Hair follicular keratinocyte (primary cell): ENCODE results near the gene HSPA1A. TPM values are rescaled to one million over a fixed set of nuclear protein-coding genes. Genes with fewer than 3 reads are reported as not detected.

ENCODE experiments used
- total RNA-seq: library from RNA; depleted of rRNA; stranded (reverse); fragments of >200 nt; gene quantifications from 2 replicates; pipeline ENCODE4 v1.2.3, GENCODE V29; 2015

The HSPA1A gene
- total RNA-seq = 37.6 and 59.1 TPM in 2 replicates

DNA sequence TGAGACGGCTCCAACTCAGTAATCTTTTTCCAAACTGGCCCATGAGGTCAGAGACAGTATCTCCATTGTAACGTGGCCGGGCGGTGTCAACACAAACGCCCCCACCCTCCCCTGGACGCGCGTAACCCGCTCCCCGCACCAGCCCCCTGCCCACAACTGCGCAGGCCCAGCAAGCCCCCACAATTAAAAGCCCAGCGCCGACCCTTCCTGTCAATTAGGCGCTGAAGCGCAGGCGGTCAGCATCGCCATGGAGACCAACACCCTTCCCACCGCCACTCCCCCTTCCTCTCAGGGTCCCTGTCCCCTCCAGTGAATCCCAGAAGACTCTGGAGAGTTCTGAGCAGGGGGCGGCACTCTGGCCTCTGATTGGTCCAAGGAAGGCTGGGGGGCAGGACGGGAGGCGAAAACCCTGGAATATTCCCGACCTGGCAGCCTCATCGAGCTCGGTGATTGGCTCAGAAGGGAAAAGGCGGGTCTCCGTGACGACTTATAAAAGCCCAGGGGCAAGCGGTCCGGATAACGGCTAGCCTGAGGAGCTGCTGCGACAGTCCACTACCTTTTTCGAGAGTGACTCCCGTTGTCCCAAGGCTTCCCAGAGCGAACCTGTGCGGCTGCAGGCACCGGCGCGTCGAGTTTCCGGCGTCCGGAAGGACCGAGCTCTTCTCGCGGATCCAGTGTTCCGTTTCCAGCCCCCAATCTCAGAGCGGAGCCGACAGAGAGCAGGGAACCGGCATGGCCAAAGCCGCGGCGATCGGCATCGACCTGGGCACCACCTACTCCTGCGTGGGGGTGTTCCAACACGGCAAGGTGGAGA lies at the start of gene HSPA1A, which contains the start of gene HSPA1L:
Gene HSPA1A (plus strand): TSS at position 519 of the 814 bp plus-strand sequence. CDS start 214 bp downstream, at position 733.
Gene HSPA1L (minus strand): TSS at position 259 of the 814 bp plus-strand sequence. CDS start 3,311 bp downstream, outside the sequence.

DNA sequence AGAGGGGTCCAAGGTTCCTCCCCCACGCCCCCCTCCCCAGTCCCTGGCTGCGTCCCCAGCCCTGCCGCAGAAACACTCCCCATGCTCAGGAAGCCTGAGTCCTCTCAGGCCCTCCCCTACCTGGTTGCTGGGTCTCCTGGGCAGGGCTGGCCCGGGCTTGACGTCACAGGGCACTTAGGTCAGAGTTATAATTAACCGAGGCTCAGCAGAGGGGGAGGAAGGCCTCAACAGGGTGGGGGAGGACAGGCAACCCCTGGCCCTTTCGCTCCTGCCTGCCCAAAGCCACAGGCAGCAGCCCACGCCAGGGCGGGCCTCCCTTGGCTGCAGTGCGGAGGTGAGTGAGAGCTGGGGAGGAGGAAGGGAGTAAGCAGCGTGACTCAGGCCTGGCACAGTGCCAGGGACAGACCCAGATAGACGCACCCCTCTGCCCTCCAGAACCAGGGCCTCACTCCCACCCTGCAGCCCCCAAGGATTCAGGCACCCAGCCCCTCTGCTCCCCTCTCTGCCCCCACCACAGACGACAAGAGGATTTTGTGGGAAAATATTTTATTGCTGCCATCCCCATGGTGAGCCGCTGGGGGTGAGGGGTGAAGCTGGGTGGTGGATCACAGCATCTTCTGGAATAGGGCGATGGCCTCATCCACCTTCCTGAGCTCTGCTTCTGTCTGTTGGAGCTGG lies 38.2 kb upstream of the HSPA1A start, which contains the start of gene VWA7:
Gene VWA7 (minus strand): TSS at position 340 of the 678 bp plus-strand sequence. CDS start 549 bp downstream, outside the sequence.

DNA sequence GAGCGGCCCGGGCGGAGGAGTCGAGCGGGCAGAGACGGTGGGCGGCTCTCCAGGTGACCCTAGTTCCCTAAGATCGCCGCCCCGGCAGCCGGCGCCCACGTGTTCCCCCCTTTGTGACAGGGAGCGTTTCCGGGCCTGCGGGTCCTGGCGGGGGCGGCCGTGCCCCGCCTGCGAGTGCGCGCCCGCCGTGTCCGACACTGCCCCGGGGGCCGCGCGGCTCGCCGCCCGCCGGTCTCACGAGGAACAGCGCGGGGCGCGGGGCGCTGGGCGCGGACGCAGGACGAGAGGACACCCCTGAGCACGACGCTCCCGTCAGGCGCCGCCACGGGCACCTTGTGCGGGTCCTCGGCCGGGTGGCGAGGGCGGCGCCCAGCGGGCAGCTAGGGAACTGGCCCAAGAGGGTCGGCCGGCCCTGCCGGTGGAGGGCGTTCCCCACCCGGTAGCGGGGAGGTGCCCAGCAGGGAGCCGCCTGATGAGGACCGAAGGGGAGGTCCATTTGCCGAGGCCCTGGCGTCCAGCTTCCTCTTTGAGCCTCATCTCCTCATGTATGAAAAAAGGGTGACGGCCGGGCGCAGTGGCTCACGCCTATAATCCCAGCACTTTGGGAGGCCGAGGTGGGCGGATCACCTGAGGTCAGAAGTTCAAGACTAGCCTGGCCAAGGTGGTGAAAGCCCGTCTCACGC lies 19.6 kb upstream of the HSPA1A start, which contains the start of gene VARS1:
Gene VARS1 (minus strand): TSS at position 137 of the 683 bp plus-strand sequence. CDS start 535 bp downstream, outside the sequence.

DNA sequence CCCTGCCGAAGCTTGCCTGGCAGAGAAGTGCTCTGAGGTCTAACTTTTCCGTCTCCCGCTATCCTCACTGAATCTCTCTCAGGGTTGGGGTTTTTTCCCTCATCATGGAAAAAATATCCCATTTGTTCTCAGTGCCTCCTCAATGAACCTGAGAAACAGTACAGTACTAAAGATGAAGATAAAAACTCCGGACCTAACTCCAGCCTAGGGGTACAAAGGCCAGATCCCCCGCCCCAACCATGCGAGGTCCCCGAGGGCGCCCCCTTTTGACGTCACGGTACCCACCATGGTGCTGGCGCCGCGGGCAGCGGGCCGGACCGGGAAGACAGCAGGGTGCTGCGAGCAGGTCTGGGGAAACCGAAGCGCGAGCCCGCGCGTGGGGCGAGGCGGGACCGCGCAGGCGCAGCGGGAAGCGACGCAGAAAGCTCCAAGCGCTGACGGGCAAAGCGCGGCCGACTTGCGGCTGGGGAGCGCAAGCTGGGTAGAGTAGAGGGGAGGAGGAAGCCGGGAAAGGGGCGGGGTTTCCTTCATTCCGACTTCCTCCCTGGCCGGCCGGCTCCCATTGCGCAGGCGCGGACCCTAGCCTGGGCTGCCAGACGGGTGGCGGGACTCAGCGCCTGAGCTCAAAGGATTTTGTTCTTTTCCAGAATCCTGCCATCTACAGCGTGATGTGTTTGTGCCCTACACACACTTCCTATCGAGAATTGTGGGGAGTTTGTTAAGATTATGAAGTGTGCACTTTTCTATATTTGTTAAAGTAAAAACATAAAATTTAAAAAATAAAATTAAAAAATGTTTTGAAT lies 8.7 kb upstream of the HSPA1A start, which contains the start of gene LSM2:
Gene LSM2 (minus strand): TSS at position 497 of the 803 bp plus-strand sequence. CDS start 209 bp downstream, at position 288.

DNA sequence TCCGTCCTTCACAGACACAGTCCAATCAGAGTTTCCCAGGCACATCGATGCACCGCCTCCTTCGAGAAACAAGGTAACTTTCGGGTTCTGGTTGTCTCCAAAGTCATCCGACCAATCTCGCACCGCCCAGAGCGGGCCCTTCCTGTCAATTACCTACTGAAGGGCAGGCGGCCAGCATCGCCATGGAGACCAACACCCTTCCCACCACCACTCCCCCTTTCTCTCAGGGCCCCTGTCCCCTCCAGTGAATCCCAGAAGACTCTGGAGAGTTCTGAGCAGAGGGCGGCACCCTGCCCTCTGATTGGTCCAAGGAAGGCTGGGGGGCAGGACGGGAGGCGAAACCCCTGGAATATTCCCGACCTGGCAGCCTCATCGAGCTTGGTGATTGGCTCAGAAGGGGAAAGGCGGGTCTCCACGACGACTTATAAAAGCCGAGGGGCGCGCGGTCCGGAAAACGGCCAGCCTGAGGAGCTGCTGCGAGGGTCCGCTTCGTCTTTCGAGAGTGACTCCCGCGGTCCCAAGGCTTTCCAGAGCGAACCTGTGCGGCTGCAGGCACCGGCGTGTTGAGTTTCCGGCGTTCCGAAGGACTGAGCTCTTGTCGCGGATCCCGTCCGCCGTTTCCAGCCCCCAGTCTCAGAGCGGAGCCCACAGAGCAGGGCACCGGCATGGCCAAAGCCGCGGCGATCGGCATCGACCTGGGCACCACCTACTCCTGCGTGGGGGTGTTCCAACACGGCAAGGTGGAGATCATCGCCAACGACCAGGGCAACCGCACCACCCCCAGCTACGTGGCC lies 12.1 kb downstream of the HSPA1A start, which contains the start of gene HSPA1B:
Gene HSPA1B (plus strand): TSS at position 453 of the 794 bp plus-strand sequence. CDS start 213 bp downstream, at position 666.

DNA sequence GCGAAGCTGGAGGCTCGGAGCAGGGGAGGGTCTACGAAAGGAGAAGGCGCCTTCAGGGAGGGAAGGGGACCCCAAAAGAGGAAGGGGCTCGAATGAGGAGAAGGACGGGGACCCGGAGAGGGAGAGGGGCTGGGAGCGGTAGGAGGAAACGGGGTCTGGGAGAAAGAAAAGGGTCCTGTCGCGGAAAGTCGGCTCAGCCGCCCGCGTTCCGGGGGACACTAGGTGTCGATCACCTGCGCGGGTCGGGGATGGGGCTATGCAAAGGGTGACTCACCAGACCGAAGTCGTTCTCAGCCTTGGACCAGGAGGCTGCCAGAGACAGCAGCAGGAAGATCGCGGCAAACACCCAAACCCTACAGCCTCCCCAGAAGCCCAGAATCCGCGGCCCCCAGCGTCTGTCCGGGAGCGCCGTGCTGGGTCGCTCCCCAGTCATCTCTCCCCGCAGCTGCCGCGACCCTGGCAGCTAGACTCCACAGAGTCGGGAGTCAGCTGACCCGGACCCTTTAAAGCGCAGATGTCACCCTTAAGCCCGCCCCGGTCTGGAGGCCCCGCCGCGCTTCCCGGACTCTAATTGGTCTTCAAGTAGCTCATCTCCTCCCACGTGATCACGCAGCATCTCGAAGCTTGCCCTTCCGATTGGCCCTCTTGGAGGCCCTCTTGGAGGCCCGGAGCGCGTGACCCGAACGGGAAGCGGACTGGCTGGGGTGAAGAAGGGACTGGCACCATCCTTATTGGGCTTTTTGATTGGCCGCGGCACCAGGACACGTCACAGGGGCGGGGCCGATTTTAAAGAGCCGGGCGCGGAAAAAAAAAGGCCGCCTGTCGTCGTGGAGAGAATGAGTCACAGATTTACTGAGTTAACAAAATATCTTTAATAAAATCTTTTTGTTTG lies 47.2 kb downstream of the HSPA1A start, which contains the start of gene NEU1:
Gene NEU1 (minus strand): TSS at position 478 of the 892 bp plus-strand sequence. CDS start 45 bp downstream, at position 433.

Other genes starting within 250 kb of the HSPA1A start
- gene LTA, start 243.3 kb upstream of the HSPA1A start, total RNA-seq = not detected in 2 replicates
- gene TNF, start 240.0 kb upstream of the HSPA1A start, total RNA-seq = 3.3 and 4.5 TPM in 2 replicates
- gene LTB, start 233.1 kb upstream of the HSPA1A start, total RNA-seq = 0.49 and 1.5 TPM in 2 replicates
- not detected in 2 replicates for gene LST1, start 229.3 kb upstream of the HSPA1A start, total RNA-seq
- gene NCR3, start 222.5 kb upstream of the HSPA1A start, total RNA-seq = not detected in 2 replicates
- gene AIF1, start 200.3 kb upstream of the HSPA1A start, total RNA-seq = not detected in 2 replicates
- 88.0 and 92.7 TPM in 2 replicates for gene PRRC2A, start 194.8 kb upstream of the HSPA1A start, total RNA-seq
- gene BAG6, start 162.9 kb upstream of the HSPA1A start, total RNA-seq = 195 and 196 TPM in 2 replicates
- 1.2 and 2.3 TPM in 2 replicates for gene APOM, start 159.6 kb upstream of the HSPA1A start, total RNA-seq
- 16.0 and 20.2 TPM in 2 replicates for gene C6orf47, start 154.8 kb upstream of the HSPA1A start, total RNA-seq
- 13.1 and 16.0 TPM in 2 replicates for gene GPANK1, start 150.5 kb upstream of the HSPA1A start, total RNA-seq
- 251 and 316 TPM in 2 replicates for gene CSNK2B, start 149.5 kb upstream of the HSPA1A start, total RNA-seq
- 1.9 and 2.3 TPM in 2 replicates for gene LY6G5B, start 145.6 kb upstream of the HSPA1A start, total RNA-seq
- 0.70 and 0.76 TPM in 2 replicates for gene LY6G5C, start 134.5 kb upstream of the HSPA1A start, total RNA-seq
- gene ABHD16A, start 112.2 kb upstream of the HSPA1A start, total RNA-seq = 24.0 and 27.8 TPM in 2 replicates
- not detected in 2 replicates for gene LY6G6F, start 108.7 kb upstream of the HSPA1A start, total RNA-seq
- gene LY6G6D, start 100.2 kb upstream of the HSPA1A start, total RNA-seq = not detected in 2 replicates
- 0.15 TPM in 1 of 2 replicates, not detected in the other for gene LY6G6C, start 93.8 kb upstream of the HSPA1A start, total RNA-seq
- not detected in 2 replicates for gene MPIG6B, start 92.2 kb upstream of the HSPA1A start, total RNA-seq
- 9.5 and 16.1 TPM in 2 replicates for gene DDAH2, start 86.2 kb upstream of the HSPA1A start, total RNA-seq
- gene CLIC1, start 79.0 kb upstream of the HSPA1A start, total RNA-seq = 805 and 887 TPM in 2 replicates
- gene MSH5, start 75.5 kb upstream of the HSPA1A start, total RNA-seq = 6.2 and 7.4 TPM in 2 replicates
- 0.70 and 1.5 TPM in 2 replicates for gene SAPCD1, start 52.9 kb upstream of the HSPA1A start, total RNA-seq
- gene VWA7, start 38.2 kb upstream of the HSPA1A start, total RNA-seq = 0.19 and 0.86 TPM in 2 replicates
- 84.7 and 118 TPM in 2 replicates for gene VARS1, start 19.8 kb upstream of the HSPA1A start, total RNA-seq
- 95.7 and 134 TPM in 2 replicates for gene LSM2, start 8.6 kb upstream of the HSPA1A start, total RNA-seq
- gene HSPA1L, start 260 bp upstream of the HSPA1A start, total RNA-seq = 0.53 and 0.62 TPM in 2 replicates
- 76.1 and 133 TPM in 2 replicates for gene HSPA1B, start 12.2 kb downstream of the HSPA1A start, total RNA-seq
- 33.3 and 33.7 TPM in 2 replicates for gene NEU1, start 47.3 kb downstream of the HSPA1A start, total RNA-seq
- 0.04 TPM in 1 of 2 replicates, not detected in the other for gene SLC44A4, start 63.5 kb downstream of the HSPA1A start, total RNA-seq
- 22.2 and 24.5 TPM in 2 replicates for gene EHMT2, start 82.2 kb downstream of the HSPA1A start, total RNA-seq
- 0.30 and 0.39 TPM in 2 replicates for gene ZBTB12, start 86.5 kb downstream of the HSPA1A start, total RNA-seq
- not detected in 2 replicates for gene C2, start 112.2 kb downstream of the HSPA1A start, total RNA-seq
- 1.2 and 3.4 TPM in 2 replicates for gene CFB, start 130.6 kb downstream of the HSPA1A start, total RNA-seq
- 129 and 171 TPM in 2 replicates for gene NELFE, start 143.4 kb downstream of the HSPA1A start, total RNA-seq
- gene SKIC2, start 143.6 kb downstream of the HSPA1A start, total RNA-seq = 34.5 and 47.2 TPM in 2 replicates
- 17.2 and 20.9 TPM in 2 replicates for gene DXO, start 156.6 kb downstream of the HSPA1A start, total RNA-seq
- 1.7 and 3.4 TPM in 2 replicates for gene C4A, start 166.5 kb downstream of the HSPA1A start, total RNA-seq
- gene C4B, start 199.3 kb downstream of the HSPA1A start, total RNA-seq = 1.2 and 2.4 TPM in 2 replicates
- gene CYP21A2, start 222.9 kb downstream of the HSPA1A start, total RNA-seq = not detected in 2 replicates